A549 (cell line): ENCODE data around the gene OSTC. TPM values are rescaled to one million over a fixed set of nuclear protein-coding genes. Genes with fewer than 3 reads are reported as not detected.

Experiments
- ATAC-seq, 2 experiments: fragments of 200-7000 bp in 1 of 2; fragments of >200 bp in 1 of 2; cut with Nextera tagmentation in 1 of 2; cut with Tn5 transposase in 1 of 2; 3 replicates each; pipeline versions ENCODE4 v1.8.0 to v1.9.1; 2018 to 2020; ENCODE audit warnings: mild to moderate bottlenecking in 1 of 2, moderate library complexity in 1 of 2
- CTCF ChIA-PET: fragments of 300-600 bp; sonication (Branson Sonifier 250); formaldehyde crosslinking; extraction: SDS; loops from one replicate; lab custom pipeline; 2021; ENCODE audit warnings: antibody characterized with exemption, inconsistent platforms; lab: Yijun Ruan, JAX
- POLR2A ChIA-PET: fragments of 350-600 bp; formaldehyde crosslinking; extraction: SDS; loops from one replicate; lab custom pipeline; 2021; ENCODE audit warnings: antibody characterized with exemption, inconsistent platforms; lab: Yijun Ruan, JAX
- DNase-seq, 2 experiments: peaks; one replicate each; pipeline versions ENCODE4 v3.0.0 to v3.0.0-alpha.2; 2011 to 2016; ENCODE audit warnings: low read depth in 1 of 2, low spot score in 1 of 2
- FAIRE-seq: peaks from 2 replicates; lab custom pipeline; 2011; peaks lifted over from hg19 to GRCh38; lab: Jason Lieb, UNC
- H3K27ac ChIP-seq, 2 experiments: fragments of >200 bp; sonication (Bioruptor Twin); formaldehyde crosslinking; 3 replicates each; pipeline ENCODE4 v1.5.1; 2016 to 2017
- H3K4me1 ChIP-seq: fragments of >200 bp; sonication (Bioruptor Twin); formaldehyde crosslinking; 3 replicates; pipeline ENCODE4 v1.6.1; 2016
- H3K4me2 ChIP-seq: fragments of >200 bp; sonication (Bioruptor Twin); formaldehyde crosslinking; 3 replicates; pipeline ENCODE4 v1.6.1; 2016
- H3K4me3 ChIP-seq: fragments of >200 bp; sonication (Bioruptor Twin); formaldehyde crosslinking; 3 replicates; pipeline ENCODE4 v1.5.1; 2016
- H3K9me3 ChIP-seq: fragments of >200 bp; sonication (Bioruptor Twin); formaldehyde crosslinking; 3 replicates; pipeline ENCODE4 v1.6.1; 2016
- CEBPB ChIP-seq, 2 experiments: fragments of >200 bp in 1 of 2; sonication (Bioruptor Twin) in 1 of 2; formaldehyde crosslinking in 1 of 2; IDR thresholded peaks; 2 replicates each; pipeline ENCODE4 v1.6.1; 2012 to 2016
- EHF ChIP-seq: fragments of 250-450 bp; sonication (Bioruptor Pico); IDR thresholded peaks from 2 replicates; pipeline ENCODE4 v1.5.0; 2020; ENCODE audit warnings: mild to moderate bottlenecking
- ESRRA ChIP-seq: fragments of 150-350 bp; IDR thresholded peaks from 2 replicates; pipeline ENCODE4 v1.6.1; 2014; ENCODE audit warnings: mild to moderate bottlenecking, low read length, borderline replicate concordance
- FOSL2 ChIP-seq, 2 experiments: fragments of 450-650 bp in 1 of 2; fragments of >200 bp in 1 of 2; sonication (Bioruptor Twin) in 1 of 2; formaldehyde crosslinking; IDR thresholded peaks; 2 replicates each; pipeline versions ENCODE4 v1.5.0 to v1.6.1; 2016 to 2020; ENCODE audit warnings: mild to moderate bottlenecking in 1 of 2, moderate library complexity in 1 of 2
- HEYL ChIP-seq: fragments of 250-450 bp; sonication (Bioruptor Pico); IDR thresholded peaks from 2 replicates; pipeline ENCODE4 v1.8.0; 2021; ENCODE audit warnings: mild to moderate bottlenecking, moderate library complexity
- HOXB13 ChIP-seq: fragments of 250-450 bp; sonication (Bioruptor Pico); IDR thresholded peaks from 2 replicates; pipeline ENCODE4 v1.5.0; 2020; ENCODE audit warnings: low read depth, mild to moderate bottlenecking, moderate library complexity
- HOXB5 ChIP-seq: fragments of 250-450 bp; sonication (Bioruptor Pico); IDR thresholded peaks from 2 replicates; pipeline ENCODE4 v1.5.0; 2020; ENCODE audit warnings: mild to moderate bottlenecking, moderate library complexity
- JUNB ChIP-seq: fragments of >200 bp; sonication (Bioruptor Twin); formaldehyde crosslinking; IDR thresholded peaks from 2 replicates; pipeline ENCODE4 v1.6.1; 2016
- KDM5A ChIP-seq: fragments of 200-600 bp; sonication (generic); IDR thresholded peaks from 2 replicates; pipeline ENCODE4 v1.6.1; 2016; ENCODE audit warnings: antibody characterized with exemption, mild to moderate bottlenecking
- MYC ChIP-seq: IDR thresholded peaks from 2 replicates; pipeline ENCODE4 v1.6.1; 2012; ENCODE audit warnings: mild to moderate bottlenecking, inconsistent platforms, low read length, improper control_type of control experiment, borderline replicate concordance
- NR3C1 ChIP-seq: fragments of >200 bp; sonication (Bioruptor Twin); formaldehyde crosslinking; IDR thresholded peaks from 3 replicates; pipeline ENCODE4 v1.6.1; 2017
- POLR2AphosphoS2 ChIP-seq: conservative IDR thresholded peaks from 2 replicates; pipeline ENCODE4 v1.6.1; 2012; ENCODE audit warnings: low read length, improper control_type of control experiment, inconsistent platforms
- RCOR1 ChIP-seq: fragments of 150-350 bp; IDR thresholded peaks from 2 replicates; pipeline ENCODE4 v1.6.1; 2014; ENCODE audit warnings: antibody characterized with exemption, low read length, low read depth
- RNF2 ChIP-seq: fragments of 200-600 bp; sonication (generic); IDR thresholded peaks from 2 replicates; pipeline ENCODE4 v1.6.1; 2016; ENCODE audit warnings: low read depth, mild to moderate bottlenecking, antibody characterized with exemption, moderate library complexity, borderline replicate concordance
- SMC3 ChIP-seq: fragments of >200 bp; sonication (Bioruptor Twin); formaldehyde crosslinking; IDR thresholded peaks from 3 replicates; pipeline ENCODE4 v1.6.1; 2018; ENCODE audit warnings: inconsistent platforms
- TP53 ChIP-seq: fragments of 250-450 bp; sonication (Bioruptor Pico); IDR thresholded peaks from 2 replicates; pipeline ENCODE4 v1.5.0; 2021; ENCODE audit warnings: mild to moderate bottlenecking, moderate library complexity
- USF2 ChIP-seq: fragments of 450-650 bp; IDR thresholded peaks from 2 replicates; pipeline ENCODE4 v1.6.1; 2014; ENCODE audit warnings: antibody characterized with exemption
- ZFP36 ChIP-seq: fragments of 450-650 bp; IDR thresholded peaks from 2 replicates; pipeline ENCODE4 v1.6.1; 2014; ENCODE audit warnings: borderline replicate concordance; ENCODE audit not compliant: partially characterized antibody
- WGBS: methylation state at CpG from one replicate; pipeline ENCODE4 v1.1.6; 2017; ENCODE audit errors: missing lambda C conversion rate; 5-methylcytosine and 5-hydroxymethylcytosine counted together
- polyA plus RNA-seq, 4 experiments: library from polyadenylated mRNA; depleted of rRNA in 3 of 4; stranded (reverse); fragments of >200 nt; fragmentation: RNase III in 1 of 4; extraction: RNeasy Plus Mini Kit Qiagen cat#74134 plus additional on column Dnase treatment in 1 of 4; gene quantifications; 2 replicates in 3 of 4; 3 replicates in 1 of 4; pipeline ENCODE4 v1.2.3, GENCODE V29; 2011 to 2017
- TF ChIP-seq, protein P1 (sequence below): fragments of 200-600 bp; sonication (generic); IDR thresholded peaks from 2 replicates; pipeline ENCODE4 v1.6.1; 2016; ENCODE audit warnings: antibody characterized with exemption, mild to moderate bottlenecking, moderate library complexity
- TF ChIP-seq, protein P2 (sequence below): fragments of >200 bp; sonication (Bioruptor Twin); formaldehyde crosslinking; IDR thresholded peaks from 3 replicates; pipeline ENCODE4 v1.6.1; 2016
- TF ChIP-seq, protein P3 (sequence below): fragments of 250-450 bp; sonication (Bioruptor Pico); IDR thresholded peaks from 2 replicates; pipeline ENCODE4 v1.5.0; 2021; ENCODE audit warnings: mild to moderate bottlenecking, moderate library complexity, borderline replicate concordance

Gene OSTC
- polyA plus RNA-seq, 2 of the 4 experiments (the other 2 are of a cell fraction): 128 to 166 TPM

GRCh38 chr4:108602163-108602562 is 48.2 kb upstream of the OSTC start:
- WGBS: 49% methylated on average over 3 of the region's 3 CpGs
- no peak for ATAC-seq
- ChIA-PET POLR2A (no interaction called here), CTCF (no interaction called here)
- Histone ChIP-seq H3K4me3 (no peak overlapping the region), H3K4me1 (no peaks in the 10 kb centered on the region), H3K4me2 (no peak overlapping the region), H3K27ac (no peak overlapping the region), H3K9me3 (no peaks in the 10 kb centered on the region)
- no peak for FAIRE-seq
- DNase-seq: no peak
- TF ChIP-seq MYC: no peak

- no peak overlapping the region for H3K4me3 ChIP-seq
- POLR2A ChIA-PET: no interaction called here
- no peak for DNase-seq
- CTCF ChIA-PET: no interaction called here
- no peak for FAIRE-seq
- H3K9me3 ChIP-seq: no peaks in the 10 kb centered on the region
- no peaks in the 10 kb centered on the region for H3K4me1 ChIP-seq
- ATAC-seq: no peak
- no peak overlapping the region for H3K27ac ChIP-seq
- WGBS: 25% methylated on average over 4 of the region's 4 CpGs
- no peak for TF ChIP-seq JUNB
- TF ChIP-seq NR3C1: no peak
- TF ChIP-seq EHF (CRISPR knock-in tag): no peak
- TF ChIP-seq SMC3: no peak
- TF ChIP-seq ESRRA: no peak
- TF ChIP-seq HOXB13 (CRISPR knock-in tag): no peak
- no peak for TF ChIP-seq TP53
- no peak for TF ChIP-seq USF2
- no peak for TF ChIP-seq HOXB5 (CRISPR knock-in tag)
- TF ChIP-seq, protein P1, sequence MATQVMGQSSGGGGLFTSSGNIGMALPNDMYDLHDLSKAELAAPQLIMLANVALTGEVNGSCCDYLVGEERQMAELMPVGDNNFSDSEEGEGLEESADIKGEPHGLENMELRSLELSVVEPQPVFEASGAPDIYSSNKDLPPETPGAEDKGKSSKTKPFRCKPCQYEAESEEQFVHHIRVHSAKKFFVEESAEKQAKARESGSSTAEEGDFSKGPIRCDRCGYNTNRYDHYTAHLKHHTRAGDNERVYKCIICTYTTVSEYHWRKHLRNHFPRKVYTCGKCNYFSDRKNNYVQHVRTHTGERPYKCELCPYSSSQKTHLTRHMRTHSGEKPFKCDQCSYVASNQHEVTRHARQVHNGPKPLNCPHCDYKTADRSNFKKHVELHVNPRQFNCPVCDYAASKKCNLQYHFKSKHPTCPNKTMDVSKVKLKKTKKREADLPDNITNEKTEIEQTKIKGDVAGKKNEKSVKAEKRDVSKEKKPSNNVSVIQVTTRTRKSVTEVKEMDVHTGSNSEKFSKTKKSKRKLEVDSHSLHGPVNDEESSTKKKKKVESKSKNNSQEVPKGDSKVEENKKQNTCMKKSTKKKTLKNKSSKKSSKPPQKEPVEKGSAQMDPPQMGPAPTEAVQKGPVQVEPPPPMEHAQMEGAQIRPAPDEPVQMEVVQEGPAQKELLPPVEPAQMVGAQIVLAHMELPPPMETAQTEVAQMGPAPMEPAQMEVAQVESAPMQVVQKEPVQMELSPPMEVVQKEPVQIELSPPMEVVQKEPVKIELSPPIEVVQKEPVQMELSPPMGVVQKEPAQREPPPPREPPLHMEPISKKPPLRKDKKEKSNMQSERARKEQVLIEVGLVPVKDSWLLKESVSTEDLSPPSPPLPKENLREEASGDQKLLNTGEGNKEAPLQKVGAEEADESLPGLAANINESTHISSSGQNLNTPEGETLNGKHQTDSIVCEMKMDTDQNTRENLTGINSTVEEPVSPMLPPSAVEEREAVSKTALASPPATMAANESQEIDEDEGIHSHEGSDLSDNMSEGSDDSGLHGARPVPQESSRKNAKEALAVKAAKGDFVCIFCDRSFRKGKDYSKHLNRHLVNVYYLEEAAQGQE: no peak
- TF ChIP-seq FOSL2 (IDR thresholded peaks at IDR 0.05): no peak
- TF ChIP-seq FOSL2 (CRISPR knock-in tag; IDR thresholded peaks at IDR 0.05): no peak
- TF ChIP-seq HEYL: no peak
- TF ChIP-seq KDM5A: no peak
- TF ChIP-seq RCOR1: no peak
- no peak overlapping the region for H3K4me2 ChIP-seq
Measured at GRCh38 chr4:108607079-108607815, 43.2 kb upstream of the OSTC start.

- Histone ChIP-seq H3K4me3 (no peak overlapping the region), H3K27ac (no peak overlapping the region), H3K4me1 (no peaks in the 10 kb centered on the region), H3K9me3 (peaks cover 2% of the 10 kb centered on the region; the same call in 1 of the 3 replicates), H3K4me2 (no peak overlapping the region)
- 56% methylated on average over 10 of the region's 10 CpGs for WGBS
- ATAC-seq (no peak), FAIRE-seq (no peak), DNase-seq (no peak)
- ChIA-PET POLR2A (no interaction called here), CTCF (no interaction called here)
- no peak for TF ChIP-seq HOXB5 (CRISPR knock-in tag)
- no peak for TF ChIP-seq CEBPB (IDR thresholded peaks at IDR 0.05)
- no peak for TF ChIP-seq POLR2AphosphoS2
- TF ChIP-seq EHF (CRISPR knock-in tag): no peak
- TF ChIP-seq, protein P2, sequence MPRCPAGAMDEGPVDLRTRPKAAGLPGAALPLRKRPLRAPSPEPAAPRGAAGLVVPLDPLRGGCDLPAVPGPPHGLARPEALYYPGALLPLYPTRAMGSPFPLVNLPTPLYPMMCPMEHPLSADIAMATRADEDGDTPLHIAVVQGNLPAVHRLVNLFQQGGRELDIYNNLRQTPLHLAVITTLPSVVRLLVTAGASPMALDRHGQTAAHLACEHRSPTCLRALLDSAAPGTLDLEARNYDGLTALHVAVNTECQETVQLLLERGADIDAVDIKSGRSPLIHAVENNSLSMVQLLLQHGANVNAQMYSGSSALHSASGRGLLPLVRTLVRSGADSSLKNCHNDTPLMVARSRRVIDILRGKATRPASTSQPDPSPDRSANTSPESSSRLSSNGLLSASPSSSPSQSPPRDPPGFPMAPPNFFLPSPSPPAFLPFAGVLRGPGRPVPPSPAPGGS: no peak
- TF ChIP-seq, protein P3, sequence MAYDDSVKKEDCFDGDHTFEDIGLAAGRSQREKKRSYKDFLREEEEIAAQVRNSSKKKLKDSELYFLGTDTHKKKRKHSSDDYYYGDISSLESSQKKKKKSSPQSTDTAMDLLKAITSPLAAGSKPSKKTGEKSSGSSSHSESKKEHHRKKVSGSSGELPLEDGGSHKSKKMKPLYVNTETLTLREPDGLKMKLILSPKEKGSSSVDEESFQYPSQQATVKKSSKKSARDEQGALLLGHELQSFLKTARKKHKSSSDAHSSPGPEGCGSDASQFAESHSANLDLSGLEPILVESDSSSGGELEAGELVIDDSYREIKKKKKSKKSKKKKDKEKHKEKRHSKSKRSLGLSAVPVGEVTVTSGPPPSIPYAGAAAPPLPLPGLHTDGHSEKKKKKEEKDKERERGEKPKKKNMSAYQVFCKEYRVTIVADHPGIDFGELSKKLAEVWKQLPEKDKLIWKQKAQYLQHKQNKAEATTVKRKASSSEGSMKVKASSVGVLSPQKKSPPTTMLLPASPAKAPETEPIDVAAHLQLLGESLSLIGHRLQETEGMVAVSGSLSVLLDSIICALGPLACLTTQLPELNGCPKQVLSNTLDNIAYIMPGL (CRISPR knock-in tag): no peak
- TF ChIP-seq RNF2: no peak
- no peak for TF ChIP-seq ZFP36
- TF ChIP-seq, protein P1: no peak
Measured at GRCh38 chr4:108611365-108611764, 39.0 kb upstream of the OSTC start.
